ENCODE measurements around the gene WDR7. TPM values are rescaled to one million over a fixed set of nuclear protein-coding genes. Genes with fewer than 3 reads are reported as not detected.

The WDR7 gene
- total RNA-seq, 1 experiment from 2014 or later, result 11.5 TPM

GRCh38 chr18:56650944-56651770 is at the start of gene WDR7 (continued):
- TF ChIP-seq ZBTB33 (IDR thresholded peaks at IDR 0.05; ENCODE audit: extremely low read depth, insufficient replicate concordance, low read length), result peak; percentile 79
- no peak for TF ChIP-seq FOSL1 (IDR thresholded peaks at IDR 0.05; ENCODE audit: low read depth)
- peak; percentile 92 for TF ChIP-seq CEBPB (IDR thresholded peaks at IDR 0.05; ENCODE audit: low read depth)

GRCh38 chr18:56606618-56607017 is 44.5 kb upstream of the WDR7 start:
- Histone ChIP-seq H3K4me2 (ENCODE audit: low read length) (no peak overlapping the region), H3K4me1 (ENCODE audit: control insufficient read depth in 1 of 2, insufficient read depth in 2 of 2, low read length in 2 of 2) (no peaks in the 10 kb centered on the region), H3K9ac (ENCODE audit: low read length) (no peak overlapping the region), H3K9me3 (ENCODE audit: control insufficient read depth in 1 of 2, insufficient read depth in 1 of 2, low read depth in 1 of 2, low read length in 2 of 2) (no peaks in the 10 kb centered on the region), H3K27ac (ENCODE audit: low read depth, low read length) (no peak overlapping the region), H3K4me3 (replicated peaks in 1 of 2; ENCODE audit: low read depth in 1 of 2, low read length in 2 of 2) (no peak overlapping the region), H2AFZ (ENCODE audit: low read depth, low read length, poor library complexity, severe bottlenecking) (no peak overlapping the region), H4K20me1 (ENCODE audit: insufficient read depth) (no peaks in the 10 kb centered on the region), H3K9me2 (ENCODE audit: insufficient read depth) (no peaks in the 10 kb centered on the region), H3K27me3 (ENCODE audit: insufficient read depth, low read length) (no peaks in the 10 kb centered on the region), H3K79me2 (ENCODE audit: insufficient read depth, low read length) (peaks cover 30% of the 10 kb centered on the region), H3K36me3 (ENCODE audit: control insufficient read depth in 1 of 2, insufficient read depth in 2 of 2, low read length in 2 of 2) (peaks cover 26 to 35% of the 10 kb centered on the region in 2 experiments)
- TF ChIP-seq SP1 (IDR thresholded peaks at IDR 0.05; ENCODE audit: low read depth) (no peak), EZH2 (IDR thresholded peaks at IDR 0.05) (no peak), YY1 (IDR thresholded peaks at IDR 0.05; ENCODE audit: extremely low read depth, insufficient replicate concordance, low read depth, low read length) (no peak), SIN3A (IDR thresholded peaks at IDR 0.05; ENCODE audit: low read depth) (no peak), ZBTB33 (IDR thresholded peaks at IDR 0.05; ENCODE audit: extremely low read depth, insufficient replicate concordance, low read length) (no peak), ELF1 (IDR thresholded peaks at IDR 0.05; ENCODE audit: borderline replicate concordance, low read depth) (no peak), ZNF274 (IDR thresholded peaks at IDR 0.05; ENCODE audit: low read depth, low read length) (no peak), SRF (IDR thresholded peaks at IDR 0.05; ENCODE audit: low read depth) (no peak)
- TF ChIP-seq, protein P1, sequence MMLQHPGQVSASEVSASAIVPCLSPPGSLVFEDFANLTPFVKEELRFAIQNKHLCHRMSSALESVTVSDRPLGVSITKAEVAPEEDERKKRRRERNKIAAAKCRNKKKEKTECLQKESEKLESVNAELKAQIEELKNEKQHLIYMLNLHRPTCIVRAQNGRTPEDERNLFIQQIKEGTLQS (IDR thresholded peaks at IDR 0.05), result no peak
- TF ChIP-seq, protein P2, sequence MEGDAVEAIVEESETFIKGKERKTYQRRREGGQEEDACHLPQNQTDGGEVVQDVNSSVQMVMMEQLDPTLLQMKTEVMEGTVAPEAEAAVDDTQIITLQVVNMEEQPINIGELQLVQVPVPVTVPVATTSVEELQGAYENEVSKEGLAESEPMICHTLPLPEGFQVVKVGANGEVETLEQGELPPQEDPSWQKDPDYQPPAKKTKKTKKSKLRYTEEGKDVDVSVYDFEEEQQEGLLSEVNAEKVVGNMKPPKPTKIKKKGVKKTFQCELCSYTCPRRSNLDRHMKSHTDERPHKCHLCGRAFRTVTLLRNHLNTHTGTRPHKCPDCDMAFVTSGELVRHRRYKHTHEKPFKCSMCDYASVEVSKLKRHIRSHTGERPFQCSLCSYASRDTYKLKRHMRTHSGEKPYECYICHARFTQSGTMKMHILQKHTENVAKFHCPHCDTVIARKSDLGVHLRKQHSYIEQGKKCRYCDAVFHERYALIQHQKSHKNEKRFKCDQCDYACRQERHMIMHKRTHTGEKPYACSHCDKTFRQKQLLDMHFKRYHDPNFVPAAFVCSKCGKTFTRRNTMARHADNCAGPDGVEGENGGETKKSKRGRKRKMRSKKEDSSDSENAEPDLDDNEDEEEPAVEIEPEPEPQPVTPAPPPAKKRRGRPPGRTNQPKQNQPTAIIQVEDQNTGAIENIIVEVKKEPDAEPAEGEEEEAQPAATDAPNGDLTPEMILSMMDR (IDR thresholded peaks at IDR 0.05 in 2 of 3, conservative IDR thresholded peaks at IDR 0.05 in 1 of 3; ENCODE audit: borderline replicate concordance in 1 of 3, insufficient read depth in 1 of 3, low read depth in 2 of 3, low read length in 2 of 3), result no peak
- ATAC-seq (no peak), DNase-seq (ENCODE audit: low read depth, low spot score) (no peak)
- ChIA-PET RAD21 (ENCODE audit: low non-redundant PET in 1 of 2, low total read pairs in 2 of 2, uncharacterized antibody in 2 of 2, unreplicated experiment in 2 of 2) (no interaction called here), CTCF (no interaction called here), POLR2A (no interaction called here)
- BruUV-seq (replicated peaks), result no TSS peak
- intact Hi-C loops (cut with micrococcal nuclease), result no loop called here
